GM12878 (cell line): ENCODE data around the gene NLRC3. TPM values are rescaled to one million over a fixed set of nuclear protein-coding genes. Genes with fewer than 3 reads are reported as not detected.
A peak's percentile ranks its signal among the peaks of the same experiment; 100 is the strongest.

Source experiments
- ATAC-seq: fragments of 200-7000 bp; cut with Tn5 transposase; 3 replicates; pipeline ENCODE4 v1.9.1; 2020; ENCODE audit warnings: mild to moderate bottlenecking, moderate library complexity
- BruUV-seq: library from RNA; stranded (reverse); fragments of 400-500 nt; replicated peaks from 2 replicates; lab custom pipeline; 2021; lab: Mats Ljungman, UMichigan
- CTCF ChIA-PET: fragments of 300-600 bp; sonication (Branson Sonifier 250); formaldehyde crosslinking; extraction: SDS; loops from one replicate; lab custom pipeline; 2021; ENCODE audit warnings: inconsistent platforms; lab: Yijun Ruan, JAX
- POLR2A ChIA-PET: fragments of 350-600 bp; formaldehyde crosslinking; extraction: SDS; loops from one replicate; lab custom pipeline; 2021; ENCODE audit warnings: inconsistent platforms; lab: Charles Lee
- RAD21 ChIA-PET: fragments of 300-600 bp; sonication (Branson Sonifier 250); formaldehyde crosslinking; loops from one replicate; lab custom pipeline; 2023; ENCODE audit warnings: antibody characterized with exemption; ENCODE audit not compliant: unreplicated experiment; lab: Charles Lee
- SMC1A ChIA-PET: fragments of 300-600 bp; sonication (Branson Sonifier 250); formaldehyde crosslinking; loops from one replicate; lab custom pipeline; 2023; ENCODE audit not compliant: unreplicated experiment, uncharacterized antibody; lab: Charles Lee
- DNase-seq: peaks from one replicate; pipeline ENCODE4 v3.0.0-alpha.2; 2011; ENCODE audit warnings: low read depth, low spot score
- FAIRE-seq: peaks from 3 replicates; lab custom pipeline; 2011; peaks lifted over from hg19 to GRCh38; lab: Jason Lieb, UNC
- H2AFZ ChIP-seq: 2 replicates; pipeline ENCODE4 v1.6.0; 2011; ENCODE audit warnings: low read depth, low read length, control low read depth; ENCODE audit not compliant: control insufficient read depth
- H3K27ac ChIP-seq: 2 replicates; pipeline ENCODE4 v1.5.1; 2011; ENCODE audit warnings: control low read depth; ENCODE audit not compliant: control insufficient read depth, insufficient read depth
- H3K27me3 ChIP-seq, 2 experiments: replicated peaks in 1 of 2; 2 replicates each; pipeline versions ENCODE4 v1.6.0 to v1.6.1; 2011; ENCODE audit warnings: low read length in 1 of 2; ENCODE audit not compliant: control insufficient read depth in 2 of 2, insufficient read depth in 2 of 2
- H3K36me3 ChIP-seq, 2 experiments: 2 replicates each; pipeline ENCODE4 v1.5.1; 2011; ENCODE audit warnings: low read length in 1 of 2; ENCODE audit not compliant: control insufficient read depth in 2 of 2, insufficient read depth in 2 of 2
- H3K4me1 ChIP-seq: 2 replicates; pipeline ENCODE4 v1.6.1; 2011; ENCODE audit warnings: mild to moderate bottlenecking, low read length, moderate library complexity, mixed read lengths; ENCODE audit not compliant: control insufficient read depth, insufficient read depth
- H3K4me2 ChIP-seq: 2 replicates; pipeline ENCODE4 v1.6.0; 2011; ENCODE audit warnings: control low read depth; ENCODE audit not compliant: control insufficient read depth, insufficient read depth
- H3K4me3 ChIP-seq: fragments of 200-600 bp; sonication (generic); 2 replicates; pipeline ENCODE4 v1.5.1; 2016
- H3K79me2 ChIP-seq: 2 replicates; pipeline ENCODE4 v1.6.0; 2011; ENCODE audit warnings: low read length; ENCODE audit not compliant: control insufficient read depth, insufficient read depth
- H3K9ac ChIP-seq: 2 replicates; pipeline ENCODE4 v1.8.0; 2011; ENCODE audit warnings: low read length, control low read depth, mixed read lengths; ENCODE audit not compliant: control insufficient read depth, insufficient read depth
- H3K9me3 ChIP-seq: replicated peaks from 3 replicates; pipeline ENCODE4 v1.5.1; 2011; ENCODE audit warnings: mild to moderate bottlenecking, low read length; ENCODE audit not compliant: control insufficient read depth, insufficient read depth
- H4K20me1 ChIP-seq: 2 replicates; pipeline ENCODE4 v1.6.0; 2011; ENCODE audit not compliant: control insufficient read depth, insufficient read depth
- ATF2 ChIP-seq: IDR thresholded peaks from 2 replicates; pipeline ENCODE4 v1.6.1; 2012; ENCODE audit warnings: low read length, inconsistent platforms
- BCLAF1 ChIP-seq: fragments of 450-650 bp; IDR thresholded peaks from 2 replicates; pipeline ENCODE4 v1.6.1; 2017; ENCODE audit warnings: antibody characterized with exemption, mild to moderate bottlenecking, moderate library complexity
- BHLHE40 ChIP-seq, 2 experiments: fragments of 450-650 bp in 1 of 2; IDR thresholded peaks; 2 replicates each; pipeline ENCODE4 v1.6.1; 2011 to 2017; ENCODE audit warnings: low read depth in 2 of 2, borderline replicate concordance in 1 of 2, improper control_type of control experiment in 1 of 2, low read length in 1 of 2, mild to moderate bottlenecking in 1 of 2
- BMI1 ChIP-seq: fragments of 450-650 bp; IDR thresholded peaks from 2 replicates; pipeline ENCODE4 v1.6.1; 2016; ENCODE audit warnings: mild to moderate bottlenecking, moderate library complexity, borderline replicate concordance
- CHD4 ChIP-seq: fragments of 200-600 bp; sonication (generic); IDR thresholded peaks from 2 replicates; pipeline ENCODE4 v1.6.1; 2016; ENCODE audit warnings: mild to moderate bottlenecking
- CREM ChIP-seq: IDR thresholded peaks from 2 replicates; pipeline ENCODE4 v1.6.1; 2014; ENCODE audit warnings: antibody characterized with exemption, low read depth
- EP300 ChIP-seq, 2 experiments: fragments of 150-350 bp in 1 of 2; IDR thresholded peaks; 2 replicates each; pipeline ENCODE4 v1.6.1; 2011 to 2012; ENCODE audit warnings: low read depth in 2 of 2, low read length in 2 of 2, borderline replicate concordance in 1 of 2, improper control_type of control experiment in 1 of 2, inconsistent platforms in 1 of 2; ENCODE audit not compliant: control insufficient read depth in 1 of 2
- FOXM1 ChIP-seq: IDR thresholded peaks from 2 replicates; pipeline ENCODE4 v1.6.1; 2012; ENCODE audit warnings: low read depth, mild to moderate bottlenecking, inconsistent platforms, low read length, moderate library complexity
- JUNB ChIP-seq: IDR thresholded peaks from 2 replicates; pipeline ENCODE4 v1.6.1; 2016; ENCODE audit warnings: antibody characterized with exemption, mild to moderate bottlenecking
- MTA2 ChIP-seq: fragments of 450-650 bp; IDR thresholded peaks from 2 replicates; pipeline ENCODE4 v1.6.1; 2016; ENCODE audit warnings: low read depth, mild to moderate bottlenecking, moderate library complexity
- PAX5 ChIP-seq: IDR thresholded peaks from 2 replicates; pipeline ENCODE4 v1.6.1; 2011; ENCODE audit warnings: low read depth, low read length, borderline replicate concordance
- POU2F2 ChIP-seq: IDR thresholded peaks from 3 replicates; pipeline ENCODE4 v1.6.1; 2011; ENCODE audit warnings: low read depth, mild to moderate bottlenecking, low read length, borderline replicate concordance
- RAD21 ChIP-seq: IDR thresholded peaks from 2 replicates; pipeline ENCODE4 v1.6.1; 2011; ENCODE audit warnings: mild to moderate bottlenecking, low read depth, low read length, moderate library complexity; ENCODE audit not compliant: insufficient read depth
- RELA ChIP-seq: fragments of 450-650 bp; IDR thresholded peaks from 2 replicates; pipeline ENCODE4 v1.8.0; 2014; ENCODE audit warnings: borderline replicate concordance; ENCODE audit not compliant: partially characterized antibody
- RUNX3 ChIP-seq: IDR thresholded peaks from 2 replicates; pipeline ENCODE4 v1.6.1; 2012; ENCODE audit warnings: low read length, inconsistent platforms
- SMARCA5 ChIP-seq: fragments of 450-650 bp; IDR thresholded peaks from 2 replicates; pipeline ENCODE4 v1.6.1; 2017; ENCODE audit warnings: mild to moderate bottlenecking
- SP1 ChIP-seq: IDR thresholded peaks from one replicate; pipeline ENCODE4 v1.6.1; 2011; ENCODE audit warnings: low read depth, low read length
- TAF1 ChIP-seq: IDR thresholded peaks from 2 replicates; pipeline ENCODE4 v1.6.1; 2011; ENCODE audit warnings: mild to moderate bottlenecking, low read depth, low read length, borderline replicate concordance
- ZNF217 ChIP-seq: fragments of 450-650 bp; IDR thresholded peaks from 2 replicates; pipeline ENCODE4 v1.6.1; 2017; ENCODE audit warnings: antibody characterized with exemption, mild to moderate bottlenecking
- WGBS: methylation state at CpG from one replicate; pipeline ENCODE4 v1.1.6; 2016; ENCODE audit warnings: low lambda C conversion rate; ENCODE audit not compliant: insufficient replicate concordance, insufficient coverage; ENCODE audit errors: missing lambda C conversion rate; 5-methylcytosine and 5-hydroxymethylcytosine counted together
- in situ Hi-C: fragments of 300-500 bp; cut with MboI; formaldehyde crosslinking; loops from 9 replicates; pipeline ENCODE4 v1.14.3; 2018; ENCODE audit warnings: mixed read lengths
- intact Hi-C: fragments of 100-400 bp; cut with micrococcal nuclease; formaldehyde crosslinking; loops from one replicate; pipeline ENCODE4 v1.14.2; 2022; ENCODE audit not compliant: unreplicated experiment
- polyA plus RNA-seq, 11 experiments: library from polyadenylated mRNA; depleted of rRNA in 4 of 11; unstranded in 6 of 11; stranded (reverse) in 5 of 11; fragments of >200 nt; fragmentation: Nextera tagmentation in 4 of 11; fragmentation: Illumina TruSeq in 1 of 11; extraction: Ambion mirVana in 4 of 11; extraction: Trizol in 1 of 11; gene quantifications; 1 replicate in 1 of 11; 2 replicates in 10 of 11; pipeline versions ENCODE4 v1.2.1 to v1.2.3, GENCODE V29; 2011 to 2016; ENCODE audit warnings: inconsistent platforms in 2 of 11, missing spikeins in 2 of 11, low read depth in 1 of 11
- total RNA-seq, 4 experiments: library from RNA; depleted of rRNA in 3 of 4; stranded (reverse); fragments of >200 nt in 3 of 4; fragmentation: Illumina TruSeq in 1 of 4; extraction: Trizol in 1 of 4; gene quantifications; 2 replicates each; pipeline versions ENCODE4 v1.2.1 to v1.2.3, GENCODE V29; 2013 to 2021

NLRC3 gene
- total and polyA plus RNA-seq, 10 of the 15 experiments (the other 5 are each of a cell fraction or from before 2014, with no cell fraction given): 2.2 to 17.8 (median 7.6) TPM

GRCh38 chr16:3625911-3626732, 48.9 kb upstream of the NLRC3 start:
- H3K27ac ChIP-seq: peak overlapping the region; percentile 82
- peaks cover 41% of the 10 kb centered on the region for H3K4me1 ChIP-seq
- 0 out of 2 replicates have a peak overlapping the region, but pooled peaks have one; percentile 34 for H3K9ac ChIP-seq
- H2AFZ ChIP-seq: peak overlapping the region; percentile 61
- CTCF ChIA-PET: interaction anchor here (0.6 to 1.5 kb wide), 11 partner anchors 11 to 1360 kb away, joined by 3 to 7 read pairs (median 3); partner anchors contain the start of genes DNASE1 and SLX4
- H3K79me2 ChIP-seq: peaks cover 1% of the 10 kb centered on the region
- in situ Hi-C loops (no loop called here), intact Hi-C loops (no loop called here)
- no peaks in the 10 kb centered on the region for H3K27me3 ChIP-seq
- FAIRE-seq (peak; percentile 61), ATAC-seq (peak; percentile 86), DNase-seq (no peak)
- H3K4me3 ChIP-seq: peak overlapping the region; percentile 16; the same call in 1 of the 2 replicates
- SMC1A ChIA-PET: interaction anchor here (0.6 to 1.2 kb wide), 9 partner anchors 9 to 384 kb away, joined by 3 to 4 read pairs (median 3); no protein-coding TSS in a partner anchor
- 15% methylated on average over 4 of the region's 4 CpGs for WGBS
- no peaks in the 10 kb centered on the region for H4K20me1 ChIP-seq
- POLR2A ChIA-PET: interaction anchor here (0.7 to 1.8 kb wide), 4 partner anchors 9 to 19 kb away, joined by 3 to 5 read pairs (median 4); no protein-coding TSS in a partner anchor
- H3K4me2 ChIP-seq: peak overlapping the region; percentile 85
- H3K9me3 ChIP-seq: no peaks in the 10 kb centered on the region
- BruUV-seq: no TSS peak
- no peaks in the 10 kb centered on the region for H3K36me3 ChIP-seq
- RAD21 ChIA-PET: interaction anchor here (0.6 to 1.1 kb wide), 7 partner anchors 14 to 252 kb away, joined by 3 to 6 read pairs (median 3); partner anchors contain the start of gene SLX4
- TF ChIP-seq TAF1: no peak
- TF ChIP-seq PAX5: peak; percentile 62; the same call in 1 of the 2 replicates
- peak in 1 of 2 experiments; percentile 15; a peak in 2 of 4 replicates for TF ChIP-seq BHLHE40 (IDR thresholded peaks at IDR 0.05; ENCODE audit: borderline replicate concordance in 1 of 2, low read depth in 2 of 2, low read length in 1 of 2)
- no peak for TF ChIP-seq BCLAF1
- TF ChIP-seq EP300 (IDR thresholded peaks at IDR 0.05; ENCODE audit: borderline replicate concordance in 1 of 2, control insufficient read depth in 1 of 2, low read depth in 2 of 2, low read length in 2 of 2): 0 out of 4 replicates have a peak, but pooled peaks of 1 of the 2 experiments have one; percentile 43
- 0 out of 2 replicates have a peak, but pooled peaks have one; percentile 38 for TF ChIP-seq ATF2
- no peak for TF ChIP-seq SMARCA5
- TF ChIP-seq RUNX3: peak; percentile 93
- TF ChIP-seq CHD4: no peak
- TF ChIP-seq BMI1: no peak
- TF ChIP-seq RAD21: peak; percentile 43; the same call in 1 of the 2 replicates
- TF ChIP-seq SP1: peak; percentile 41
- TF ChIP-seq ZNF217: 0 out of 2 replicates have a peak, but pooled peaks have one; percentile 55
- peak; percentile 15; the same call in 1 of the 2 replicates for TF ChIP-seq CREM
- no peak for TF ChIP-seq RELA
- TF ChIP-seq POU2F2: peak; percentile 91
- peak; percentile 54 for TF ChIP-seq MTA2
- 0 out of 2 replicates have a peak, but pooled peaks have one; percentile 30 for TF ChIP-seq FOXM1
- peak; percentile 18; the same call in 1 of the 2 replicates for TF ChIP-seq JUNB
